ENCODE data around the gene PAPPA2.

DNA sequence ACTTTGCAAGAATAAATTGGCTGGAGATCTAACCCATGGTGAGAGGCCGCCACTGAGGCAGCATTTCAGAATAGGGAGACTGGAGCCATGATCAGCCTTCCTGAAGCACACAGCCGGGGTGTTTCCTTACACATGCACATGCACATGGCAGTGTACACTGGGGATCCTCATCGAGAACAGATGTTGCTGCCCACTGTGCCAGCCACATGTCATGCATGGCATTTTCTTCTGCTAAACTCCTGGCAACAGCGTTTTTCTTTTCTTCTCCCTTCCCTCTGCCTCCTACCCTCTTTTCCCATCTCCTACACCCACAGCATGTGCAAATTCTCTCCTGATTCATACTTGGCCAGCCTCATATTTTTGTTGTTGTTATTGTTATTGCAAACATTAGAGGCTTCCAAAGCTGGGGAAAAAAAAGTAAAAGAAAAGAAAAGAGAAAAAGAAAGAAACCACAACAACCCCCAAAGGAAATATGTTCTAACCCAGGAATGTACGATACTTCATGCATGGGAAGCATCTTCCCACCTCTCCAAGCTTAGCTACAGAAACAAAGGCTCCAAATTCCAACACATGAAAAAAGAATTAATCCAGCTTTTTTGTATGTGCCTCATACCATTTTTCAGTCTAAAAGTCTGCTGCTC lies 357.5 kb downstream of the PAPPA2 start:
- TF ChIP-seq, protein P1, sequence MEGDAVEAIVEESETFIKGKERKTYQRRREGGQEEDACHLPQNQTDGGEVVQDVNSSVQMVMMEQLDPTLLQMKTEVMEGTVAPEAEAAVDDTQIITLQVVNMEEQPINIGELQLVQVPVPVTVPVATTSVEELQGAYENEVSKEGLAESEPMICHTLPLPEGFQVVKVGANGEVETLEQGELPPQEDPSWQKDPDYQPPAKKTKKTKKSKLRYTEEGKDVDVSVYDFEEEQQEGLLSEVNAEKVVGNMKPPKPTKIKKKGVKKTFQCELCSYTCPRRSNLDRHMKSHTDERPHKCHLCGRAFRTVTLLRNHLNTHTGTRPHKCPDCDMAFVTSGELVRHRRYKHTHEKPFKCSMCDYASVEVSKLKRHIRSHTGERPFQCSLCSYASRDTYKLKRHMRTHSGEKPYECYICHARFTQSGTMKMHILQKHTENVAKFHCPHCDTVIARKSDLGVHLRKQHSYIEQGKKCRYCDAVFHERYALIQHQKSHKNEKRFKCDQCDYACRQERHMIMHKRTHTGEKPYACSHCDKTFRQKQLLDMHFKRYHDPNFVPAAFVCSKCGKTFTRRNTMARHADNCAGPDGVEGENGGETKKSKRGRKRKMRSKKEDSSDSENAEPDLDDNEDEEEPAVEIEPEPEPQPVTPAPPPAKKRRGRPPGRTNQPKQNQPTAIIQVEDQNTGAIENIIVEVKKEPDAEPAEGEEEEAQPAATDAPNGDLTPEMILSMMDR (IDR thresholded peaks at IDR 0.05) = no peak
- TF ChIP-seq, protein P2, sequence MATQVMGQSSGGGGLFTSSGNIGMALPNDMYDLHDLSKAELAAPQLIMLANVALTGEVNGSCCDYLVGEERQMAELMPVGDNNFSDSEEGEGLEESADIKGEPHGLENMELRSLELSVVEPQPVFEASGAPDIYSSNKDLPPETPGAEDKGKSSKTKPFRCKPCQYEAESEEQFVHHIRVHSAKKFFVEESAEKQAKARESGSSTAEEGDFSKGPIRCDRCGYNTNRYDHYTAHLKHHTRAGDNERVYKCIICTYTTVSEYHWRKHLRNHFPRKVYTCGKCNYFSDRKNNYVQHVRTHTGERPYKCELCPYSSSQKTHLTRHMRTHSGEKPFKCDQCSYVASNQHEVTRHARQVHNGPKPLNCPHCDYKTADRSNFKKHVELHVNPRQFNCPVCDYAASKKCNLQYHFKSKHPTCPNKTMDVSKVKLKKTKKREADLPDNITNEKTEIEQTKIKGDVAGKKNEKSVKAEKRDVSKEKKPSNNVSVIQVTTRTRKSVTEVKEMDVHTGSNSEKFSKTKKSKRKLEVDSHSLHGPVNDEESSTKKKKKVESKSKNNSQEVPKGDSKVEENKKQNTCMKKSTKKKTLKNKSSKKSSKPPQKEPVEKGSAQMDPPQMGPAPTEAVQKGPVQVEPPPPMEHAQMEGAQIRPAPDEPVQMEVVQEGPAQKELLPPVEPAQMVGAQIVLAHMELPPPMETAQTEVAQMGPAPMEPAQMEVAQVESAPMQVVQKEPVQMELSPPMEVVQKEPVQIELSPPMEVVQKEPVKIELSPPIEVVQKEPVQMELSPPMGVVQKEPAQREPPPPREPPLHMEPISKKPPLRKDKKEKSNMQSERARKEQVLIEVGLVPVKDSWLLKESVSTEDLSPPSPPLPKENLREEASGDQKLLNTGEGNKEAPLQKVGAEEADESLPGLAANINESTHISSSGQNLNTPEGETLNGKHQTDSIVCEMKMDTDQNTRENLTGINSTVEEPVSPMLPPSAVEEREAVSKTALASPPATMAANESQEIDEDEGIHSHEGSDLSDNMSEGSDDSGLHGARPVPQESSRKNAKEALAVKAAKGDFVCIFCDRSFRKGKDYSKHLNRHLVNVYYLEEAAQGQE (IDR thresholded peaks at IDR 0.05; ENCODE audit: insufficient read depth in 1 of 2, low read depth in 2 of 2, low read length in 1 of 2) = no peak
- no peak for TF ChIP-seq POLR2AphosphoS5 (IDR thresholded peaks at IDR 0.05; ENCODE audit: low read depth, low read length)
